Activated naive CD4-positive, alpha-beta T cell treated with anti-CD3 and anti-CD28 coated beads, Interleukin-2, amount 10 ng/mL, durations not matched to agents 7 days and 5 days (primary cell): Measurements from ENCODE around the gene FBXL14.

Experiments
- CTCF ChIA-PET: fragments of 350-600 bp; sonication (Branson Sonifier 250); formaldehyde crosslinking; loops from one replicate; lab custom pipeline; 2021; ENCODE audit warnings: antibody characterized with exemption; lab: Charles Lee
- DNase-seq: peaks from one replicate; pipeline ENCODE4 v3.0.0-alpha.2; 2020
- H3K27ac Mint-ChIP-seq: one replicate; pipeline ENCODE4 v1.8.0; 2021; ENCODE audit warnings: mild to moderate bottlenecking, moderate library complexity, mixed read lengths
- H3K27me3 Mint-ChIP-seq: one replicate; pipeline ENCODE4 v1.8.0; 2021; ENCODE audit warnings: mild to moderate bottlenecking, mixed read lengths
- H3K36me3 Mint-ChIP-seq: one replicate; pipeline ENCODE4 v1.8.0; 2021; ENCODE audit warnings: mixed read lengths
- H3K4me1 Mint-ChIP-seq: one replicate; pipeline ENCODE4 v1.8.0; 2021; ENCODE audit warnings: mixed read lengths
- H3K4me3 Mint-ChIP-seq: one replicate; pipeline ENCODE4 v1.8.0; 2021; ENCODE audit warnings: mild to moderate bottlenecking, moderate library complexity, mixed read lengths
- H3K9me3 Mint-ChIP-seq: one replicate; pipeline ENCODE4 v1.8.0; 2021; ENCODE audit warnings: mixed read lengths

Gene FBXL14

DNA sequence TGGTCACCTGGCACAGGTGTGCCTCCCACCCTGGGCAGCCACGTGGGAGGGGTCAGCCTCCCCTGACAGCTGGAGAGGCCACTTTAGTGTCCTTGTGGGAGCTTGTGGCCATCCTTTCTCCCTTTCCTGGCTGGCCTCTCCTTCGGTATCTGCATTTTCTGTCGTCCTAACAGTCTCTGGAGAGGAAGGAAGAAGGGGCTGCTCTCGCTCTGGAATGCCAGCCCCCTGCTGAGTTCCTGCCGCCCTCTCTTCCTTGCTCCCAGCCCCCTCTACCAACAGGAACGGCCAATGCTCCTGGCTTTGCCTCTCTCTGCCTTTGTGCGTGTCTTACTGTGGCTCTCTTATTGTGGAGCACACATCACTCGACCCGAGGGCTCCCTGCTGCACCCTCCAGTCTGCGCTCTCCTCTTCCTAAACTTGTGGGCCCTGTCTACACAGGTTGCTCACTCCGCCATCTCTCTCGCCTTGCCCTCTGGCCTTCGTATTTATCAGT lies 70.8 kb downstream of the FBXL14 start:
- CTCF ChIA-PET: interaction anchor here (1.1 kb wide), 1 partner anchor 405 kb away, joined by 3 read pairs; no protein-coding TSS in a partner anchor
- no peaks in the 10 kb centered on the region for H3K36me3 Mint-ChIP-seq
- H3K4me1 Mint-ChIP-seq: no peaks in the 10 kb centered on the region
- no peaks in the 10 kb centered on the region for H3K9me3 Mint-ChIP-seq
- H3K4me3 Mint-ChIP-seq: no peak overlapping the region
- H3K27me3 Mint-ChIP-seq: peaks cover 84% of the 10 kb centered on the region
- no peak overlapping the region for H3K27ac Mint-ChIP-seq
- no peak for DNase-seq

DNA sequence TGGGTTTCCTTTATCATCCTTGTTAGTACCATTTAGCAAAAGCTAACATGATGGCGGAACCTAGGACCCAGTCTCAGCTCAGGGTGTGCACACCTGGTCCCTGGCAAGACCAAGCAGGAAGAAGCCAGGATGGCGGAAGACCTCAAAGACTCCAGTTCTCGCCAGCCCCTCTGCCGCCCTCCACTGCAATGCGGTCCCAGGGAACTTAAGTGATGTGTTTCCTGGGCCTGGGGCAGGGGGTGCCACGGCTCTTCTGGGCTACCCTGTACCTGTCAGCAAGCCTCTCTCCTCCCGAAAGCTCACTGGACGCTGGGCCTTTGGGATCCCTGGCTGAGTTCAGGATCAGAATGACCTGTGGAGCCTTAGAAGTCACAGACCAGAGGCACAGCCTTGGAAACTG lies 71.3 kb downstream of the FBXL14 start:
- no peak for DNase-seq
- Mint-ChIP-seq H3K27me3 (peaks cover 84% of the 10 kb centered on the region), H3K36me3 (no peaks in the 10 kb centered on the region), H3K4me3 (no peak overlapping the region), H3K27ac (no peak overlapping the region), H3K9me3 (no peaks in the 10 kb centered on the region), H3K4me1 (no peaks in the 10 kb centered on the region)
- CTCF ChIA-PET: interaction anchor here (1.1 kb wide), 1 partner anchor 405 kb away, joined by 3 read pairs; no protein-coding TSS in a partner anchor

DNA sequence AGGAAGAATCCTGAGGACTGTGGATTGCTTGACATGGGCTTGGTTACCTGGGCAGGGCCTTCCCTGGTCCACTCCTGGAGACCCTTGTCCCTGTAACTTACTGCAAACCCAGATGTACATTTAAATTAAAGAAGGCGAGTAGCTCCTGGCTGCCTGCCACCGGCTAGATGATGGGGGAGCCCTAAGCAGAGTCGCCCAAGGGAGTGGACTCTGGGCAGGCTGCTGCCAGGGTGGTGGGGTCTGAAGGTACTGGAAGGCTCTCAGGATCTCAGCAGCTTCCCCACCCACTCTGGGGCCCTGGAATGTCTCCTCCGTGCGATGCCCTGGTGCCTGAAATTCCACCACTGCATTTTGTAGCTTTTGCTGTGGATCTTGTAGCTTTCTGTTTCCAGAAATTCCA lies 74.7 kb downstream of the FBXL14 start:
- H3K9me3 Mint-ChIP-seq: no peaks in the 10 kb centered on the region
- peaks cover 71% of the 10 kb centered on the region for H3K27me3 Mint-ChIP-seq
- DNase-seq: no peak
- CTCF ChIA-PET: interaction anchor here (0.9 kb wide), 1 partner anchor 14 kb away, joined by 3 read pairs; no protein-coding TSS in a partner anchor
- no peaks in the 10 kb centered on the region for H3K36me3 Mint-ChIP-seq
- H3K4me3 Mint-ChIP-seq: no peak overlapping the region
- H3K4me1 Mint-ChIP-seq: no peaks in the 10 kb centered on the region
- no peak overlapping the region for H3K27ac Mint-ChIP-seq

DNA sequence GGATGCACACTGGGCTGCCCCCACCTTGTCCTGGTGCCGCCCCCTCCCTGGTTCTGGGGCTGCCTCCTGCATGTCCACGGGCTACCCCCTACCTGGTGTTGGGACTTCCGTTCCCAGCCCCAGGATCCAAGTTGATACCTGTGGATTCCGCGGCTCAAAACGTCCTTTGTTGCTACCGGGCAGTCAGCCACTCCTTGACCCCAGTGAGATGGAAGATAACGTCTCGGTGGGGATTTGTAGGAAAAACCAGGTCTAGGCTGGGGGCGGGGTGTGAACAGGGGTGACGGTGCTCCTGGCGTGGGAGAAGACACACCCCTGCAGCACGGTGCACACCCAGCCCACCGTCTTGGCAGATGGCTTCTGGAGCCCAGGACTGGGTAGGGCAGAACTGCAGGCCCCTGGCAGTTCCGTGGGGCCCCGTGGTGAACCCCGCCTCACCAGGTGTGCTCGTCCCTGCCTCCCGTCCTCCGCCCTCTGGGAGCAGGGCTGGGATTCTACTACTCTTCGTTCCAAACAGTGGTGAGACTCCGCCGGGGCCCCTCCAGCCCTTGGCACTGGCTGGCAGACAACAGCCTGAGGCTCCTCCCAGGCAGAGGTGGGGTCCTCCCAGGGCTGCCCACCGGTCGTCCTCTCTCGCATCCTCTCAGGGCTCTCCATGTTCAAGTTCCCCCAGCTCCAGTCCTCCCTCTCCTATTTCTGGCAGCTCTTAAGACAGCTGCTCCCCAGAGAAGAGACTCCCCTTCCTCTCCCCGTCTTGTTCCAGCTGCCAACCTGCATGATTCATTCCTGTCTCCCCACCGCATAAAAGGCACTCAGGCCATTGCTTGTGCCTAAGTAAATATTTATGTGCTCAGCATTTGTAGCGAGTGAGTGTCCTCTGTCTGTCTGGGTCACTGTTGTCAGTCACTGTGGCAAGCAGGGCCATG lies 75.5 kb downstream of the FBXL14 start:
- Mint-ChIP-seq H3K9me3 (no peaks in the 10 kb centered on the region), H3K27me3 (peaks cover 65% of the 10 kb centered on the region), H3K27ac (no peak overlapping the region), H3K4me3 (no peak overlapping the region), H3K36me3 (no peaks in the 10 kb centered on the region), H3K4me1 (no peaks in the 10 kb centered on the region)
- CTCF ChIA-PET: no interaction called here
- no peak for DNase-seq

DNA sequence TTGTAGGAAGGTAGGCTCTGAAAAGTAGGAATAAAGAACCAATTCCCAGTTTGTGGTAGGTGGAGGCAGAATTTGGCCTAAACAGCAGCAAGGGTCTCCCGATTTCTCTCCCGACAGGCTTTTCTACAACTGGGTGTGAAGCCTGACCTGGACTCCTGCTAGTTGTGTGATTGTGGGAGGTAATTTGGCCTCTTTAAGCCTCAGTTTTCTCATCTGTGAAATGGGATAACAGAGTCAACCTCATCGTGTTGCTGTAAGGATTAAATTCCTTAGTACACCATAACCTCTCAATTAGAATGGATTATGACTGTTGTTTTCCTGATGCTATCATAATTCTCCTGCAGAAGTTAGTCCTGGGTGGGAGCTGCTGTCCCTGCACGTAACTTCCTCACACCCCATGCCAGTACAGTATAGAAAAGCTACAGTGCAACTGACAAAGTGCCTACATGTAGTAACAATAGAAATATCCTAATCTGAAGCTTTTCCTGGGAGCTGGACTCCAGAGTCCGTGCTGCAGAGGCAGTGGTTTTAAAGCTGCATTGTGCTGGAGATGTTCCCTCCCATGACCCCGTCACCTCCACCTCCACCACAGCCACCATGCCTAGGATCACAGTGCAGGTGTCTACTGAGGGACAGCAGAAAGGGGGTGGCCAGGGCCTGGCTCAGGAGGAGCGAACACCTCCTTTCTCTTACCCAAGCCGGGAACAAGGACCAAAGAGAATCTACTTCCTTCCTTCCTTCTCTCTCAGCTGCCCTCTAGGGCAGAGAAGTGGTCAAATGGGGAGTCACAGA lies 76.5 kb downstream of the FBXL14 start:
- CTCF ChIA-PET: no interaction called here
- H3K4me3 Mint-ChIP-seq: no peak overlapping the region
- H3K9me3 Mint-ChIP-seq: no peaks in the 10 kb centered on the region
- H3K4me1 Mint-ChIP-seq: no peaks in the 10 kb centered on the region
- no peak for DNase-seq
- no peak overlapping the region for H3K27ac Mint-ChIP-seq
- peaks cover 56% of the 10 kb centered on the region for H3K27me3 Mint-ChIP-seq
- no peaks in the 10 kb centered on the region for H3K36me3 Mint-ChIP-seq

DNA sequence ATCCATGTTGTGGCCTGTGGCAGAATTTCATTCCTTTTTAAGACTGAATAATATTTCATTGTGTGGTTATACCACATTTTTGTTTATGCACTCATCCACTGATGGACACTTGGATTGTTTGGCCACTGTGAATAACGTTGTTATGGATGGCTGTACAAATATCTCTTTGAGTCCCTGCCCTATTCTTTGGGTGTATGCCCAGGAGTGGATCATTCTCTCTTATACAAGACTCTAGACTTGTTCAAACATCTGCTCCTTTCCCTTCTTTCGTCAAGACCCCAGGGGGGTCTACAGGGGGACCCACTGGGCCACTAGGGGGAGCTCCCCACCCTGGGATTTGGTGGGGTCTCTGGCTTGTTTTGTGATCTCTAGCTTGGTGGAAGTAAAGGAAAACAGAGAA lies 77.4 kb downstream of the FBXL14 start:
- CTCF ChIA-PET: no interaction called here
- Mint-ChIP-seq H3K9me3 (no peaks in the 10 kb centered on the region), H3K4me1 (no peaks in the 10 kb centered on the region), H3K36me3 (no peaks in the 10 kb centered on the region), H3K27ac (no peak overlapping the region), H3K27me3 (peaks cover 54% of the 10 kb centered on the region), H3K4me3 (no peak overlapping the region)
- DNase-seq: no peak
